Mesenchymal stem cell (in vitro differentiated cells and primary cell): ENCODE measurements around the gene NAIF1.
A peak's percentile ranks its signal among the peaks of the same experiment; 100 is the strongest.
"Not testable (repeated sequence)": the region's sequence is repeated elsewhere in the genome, so short reads cannot be mapped to it uniquely, and the experiment has no call there.

Experiments used
- DNase-seq: peaks from one replicate; pipeline ENCODE4 v3.0.0-alpha.2; 2013
- H2AFZ ChIP-seq: one replicate; pipeline ENCODE4 v1.6.1; 2013; ENCODE audit warnings: low read depth, mild to moderate bottlenecking, control low read depth, inconsistent platforms, low read length, moderate library complexity
- H2AK5ac ChIP-seq: 2 replicates; pipeline ENCODE4 v1.6.1; 2013; ENCODE audit warnings: low read length, moderate library complexity, mild to moderate bottlenecking, inconsistent platforms; ENCODE audit not compliant: severe bottlenecking
- H2BK120ac ChIP-seq: one replicate; pipeline ENCODE4 v1.6.1; 2013; ENCODE audit warnings: low read depth, mild to moderate bottlenecking, inconsistent platforms, low read length, moderate library complexity
- H2BK12ac ChIP-seq, 2 experiments: one replicate each; pipeline ENCODE4 v1.6.1; 2013; ENCODE audit warnings: inconsistent platforms in 2 of 2, low read length in 2 of 2, mild to moderate bottlenecking in 2 of 2, moderate library complexity in 2 of 2, control low read depth in 1 of 2
- H2BK15ac ChIP-seq: one replicate; pipeline ENCODE4 v1.6.1; 2013; ENCODE audit warnings: mild to moderate bottlenecking, low read depth, inconsistent platforms; ENCODE audit not compliant: poor library complexity, severe bottlenecking
- H2BK5ac ChIP-seq: 2 replicates; pipeline ENCODE4 v1.6.1; 2013; ENCODE audit warnings: low read depth, mild to moderate bottlenecking, low read length, control low read depth, inconsistent platforms; ENCODE audit not compliant: poor library complexity, severe bottlenecking
- H3K14ac ChIP-seq, 2 experiments: one replicate each; pipeline ENCODE4 v1.6.1; 2013; ENCODE audit warnings: inconsistent platforms in 2 of 2, low read length in 2 of 2, control low read depth in 1 of 2, mild to moderate bottlenecking in 1 of 2, moderate library complexity in 1 of 2
- H3K18ac ChIP-seq, 2 experiments: one replicate each; pipeline ENCODE4 v1.6.1; 2013; ENCODE audit warnings: inconsistent platforms in 2 of 2, low read length in 2 of 2, control low read depth in 1 of 2, low read depth in 1 of 2, mild to moderate bottlenecking in 1 of 2
- H3K23ac ChIP-seq, 2 experiments: one replicate each; pipeline ENCODE4 v1.6.1; 2013; ENCODE audit warnings: inconsistent platforms in 2 of 2, low read length in 2 of 2, mild to moderate bottlenecking in 2 of 2, moderate library complexity in 2 of 2, control low read depth in 1 of 2
- H3K27ac ChIP-seq: 2 replicates; pipeline ENCODE4 v1.5.1; 2013; ENCODE audit warnings: mild to moderate bottlenecking, moderate library complexity, low read length, control low read depth, inconsistent platforms; ENCODE audit not compliant: poor library complexity, severe bottlenecking
- H3K27me3 ChIP-seq, 2 experiments: 2 replicates each; pipeline versions ENCODE4 v1.6.1 to v1.7.0; 2013; ENCODE audit warnings: low read length in 2 of 2, mild to moderate bottlenecking in 2 of 2, moderate library complexity in 2 of 2, control low read depth in 1 of 2, inconsistent platforms in 1 of 2; ENCODE audit not compliant: control insufficient read depth in 1 of 2, insufficient read depth in 1 of 2
- H3K36me3 ChIP-seq, 2 experiments: 2 replicates each; pipeline versions ENCODE4 v1.6.1 to v1.7.0; 2013; ENCODE audit warnings: low read length in 2 of 2, control low read depth in 1 of 2, inconsistent platforms in 1 of 2, low read depth in 1 of 2, mild to moderate bottlenecking in 1 of 2; ENCODE audit not compliant: insufficient read depth in 2 of 2, control insufficient read depth in 1 of 2
- H3K4ac ChIP-seq, 2 experiments: one replicate each; pipeline ENCODE4 v1.6.1; 2013; ENCODE audit warnings: inconsistent platforms in 2 of 2, low read length in 2 of 2, mild to moderate bottlenecking in 2 of 2, moderate library complexity in 2 of 2, control low read depth in 1 of 2, low read depth in 1 of 2
- H3K4me1 ChIP-seq: 2 replicates; pipeline ENCODE4 v1.6.1; 2013; ENCODE audit warnings: low read depth, low read length, control low read depth; ENCODE audit not compliant: control insufficient read depth, insufficient read depth
- H3K4me2 ChIP-seq: 2 replicates; pipeline ENCODE4 v1.6.1; 2013; ENCODE audit warnings: low read length, mild to moderate bottlenecking, inconsistent platforms; ENCODE audit not compliant: poor library complexity, severe bottlenecking
- H3K4me3 ChIP-seq, 2 experiments: 2 replicates each; pipeline versions ENCODE4 v1.5.1 to v1.7.0; 2013; ENCODE audit warnings: low read length in 2 of 2, mild to moderate bottlenecking in 2 of 2, control low read depth in 1 of 2, low read depth in 1 of 2; ENCODE audit not compliant: insufficient read depth in 1 of 2
- H3K79me1 ChIP-seq: replicated peaks from 2 replicates; pipeline ENCODE4 v1.6.1; 2013; ENCODE audit warnings: mild to moderate bottlenecking, control low read depth, low read length, inconsistent platforms; ENCODE audit not compliant: poor library complexity, severe bottlenecking
- H3K9ac ChIP-seq: 2 replicates; pipeline ENCODE4 v1.7.0; 2013; ENCODE audit warnings: mild to moderate bottlenecking, low read length, moderate library complexity
- H3K9me3 ChIP-seq: 2 replicates; pipeline ENCODE4 v1.7.0; 2013; ENCODE audit warnings: mild to moderate bottlenecking, low read length; ENCODE audit not compliant: control insufficient read depth
- H4K8ac ChIP-seq: one replicate; pipeline ENCODE4 v1.6.1; 2013; ENCODE audit warnings: inconsistent platforms, mild to moderate bottlenecking, low read length, moderate library complexity
- H4K91ac ChIP-seq: one replicate; pipeline ENCODE4 v1.6.1; 2013; ENCODE audit warnings: mild to moderate bottlenecking, low read length, inconsistent platforms
- WGBS: methylation state at CpG from one replicate; pipeline ENCODE4 v1.1.7; 2013; ENCODE audit warnings: mixed read lengths; 5-methylcytosine and 5-hydroxymethylcytosine counted together

The NAIF1 gene

DNA sequence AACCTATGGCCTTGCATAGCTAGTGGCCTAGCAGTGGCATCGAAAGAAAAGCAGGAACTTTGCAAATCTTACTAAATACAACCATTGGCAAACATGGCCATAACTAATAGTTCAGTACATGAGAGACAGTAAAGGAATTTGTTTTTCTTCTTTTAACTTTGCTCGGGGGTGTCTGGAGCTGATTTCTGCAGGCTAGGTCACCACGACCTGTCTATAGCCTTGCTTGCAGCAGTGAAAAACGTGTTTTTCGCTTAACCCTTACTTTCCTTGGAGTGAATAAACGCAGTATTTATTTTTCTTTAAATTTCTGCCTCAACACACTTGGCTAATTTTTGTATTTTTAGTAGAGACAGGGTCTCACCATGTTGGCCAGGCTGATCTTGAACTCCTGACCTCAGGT is 19.9 kb downstream of the NAIF1 start:
- no peak overlapping the region for H3K9ac ChIP-seq
- H3K23ac ChIP-seq = no peak overlapping the region
- no peak overlapping the region for H4K8ac ChIP-seq
- H3K18ac ChIP-seq = no peak overlapping the region
- no peak overlapping the region for H2AK5ac ChIP-seq
- H3K27me3 ChIP-seq = peaks cover 0 to 1% of the 10 kb centered on the region in 2 experiments
- no peak overlapping the region for H3K4me3 ChIP-seq
- H3K4ac ChIP-seq = no peak overlapping the region
- no peak overlapping the region for H4K91ac ChIP-seq
- no peaks in the 10 kb centered on the region for H3K79me1 ChIP-seq
- no peak overlapping the region for H3K4me2 ChIP-seq
- WGBS = 83% methylated on average over 5 of the region's 6 CpGs
- no peak overlapping the region for H2BK12ac ChIP-seq
- H3K36me3 ChIP-seq = no peaks in the 10 kb centered on the region
- no peak overlapping the region for H2AFZ ChIP-seq
- no peak overlapping the region for H3K14ac ChIP-seq
- DNase-seq = no peak
- H2BK120ac ChIP-seq = no peak overlapping the region
- no peaks in the 10 kb centered on the region for H3K9me3 ChIP-seq
- no peak overlapping the region for H2BK15ac ChIP-seq
- H3K4me1 ChIP-seq = peaks cover 15% of the 10 kb centered on the region
- H3K27ac ChIP-seq = no peak overlapping the region
- H2BK5ac ChIP-seq = no peak overlapping the region

DNA sequence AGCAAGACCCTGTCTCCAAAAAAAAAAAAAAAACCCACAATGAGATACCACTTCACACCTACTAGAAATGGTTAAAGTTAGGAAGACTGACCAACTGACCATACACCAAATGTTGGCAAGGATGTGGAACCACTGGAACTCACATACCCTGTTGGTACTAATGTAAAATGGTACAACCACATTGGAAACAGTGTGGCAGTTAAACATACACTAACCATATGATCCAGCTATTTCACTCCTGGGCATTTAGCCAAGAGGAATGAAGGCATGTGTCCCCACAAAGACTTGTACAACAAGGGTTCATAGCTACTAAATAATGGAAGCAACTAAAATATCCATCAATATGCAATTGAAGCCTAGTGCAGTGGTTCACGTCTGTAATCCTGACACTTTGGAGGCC is 21.3 kb downstream of the NAIF1 start:
- no peak overlapping the region for H3K9ac ChIP-seq
- peak; percentile 60 for DNase-seq
- peak overlapping the region; percentile 15 for H2BK120ac ChIP-seq
- H2BK15ac ChIP-seq = no peak overlapping the region
- H4K8ac ChIP-seq = no peak overlapping the region
- no peak overlapping the region for H4K91ac ChIP-seq
- no peak overlapping the region for H3K27ac ChIP-seq
- no peak overlapping the region for H2BK5ac ChIP-seq
- peak overlapping the region in 1 of 2 experiments; percentile 77 for H2BK12ac ChIP-seq
- H3K4me1 ChIP-seq = peaks cover 13% of the 10 kb centered on the region
- peak overlapping the region in 1 of 2 experiments; percentile 21 for H3K18ac ChIP-seq
- H3K23ac ChIP-seq = no peak overlapping the region
- peak overlapping the region in 1 of 2 experiments; percentile 64 for H3K4ac ChIP-seq
- no peak overlapping the region for H3K4me2 ChIP-seq
- H3K79me1 ChIP-seq = no peaks in the 10 kb centered on the region
- no peaks in the 10 kb centered on the region for H3K36me3 ChIP-seq
- no peak overlapping the region for H3K14ac ChIP-seq
- no peaks in the 10 kb centered on the region for H3K9me3 ChIP-seq
- H2AK5ac ChIP-seq = no peak overlapping the region
- no peak overlapping the region for H2AFZ ChIP-seq
- no peak overlapping the region for H3K4me3 ChIP-seq
- peaks cover 0 to 3% of the 10 kb centered on the region in 2 experiments for H3K27me3 ChIP-seq
- 90% methylated on average over 1 of the region's 1 CpG for WGBS

DNA sequence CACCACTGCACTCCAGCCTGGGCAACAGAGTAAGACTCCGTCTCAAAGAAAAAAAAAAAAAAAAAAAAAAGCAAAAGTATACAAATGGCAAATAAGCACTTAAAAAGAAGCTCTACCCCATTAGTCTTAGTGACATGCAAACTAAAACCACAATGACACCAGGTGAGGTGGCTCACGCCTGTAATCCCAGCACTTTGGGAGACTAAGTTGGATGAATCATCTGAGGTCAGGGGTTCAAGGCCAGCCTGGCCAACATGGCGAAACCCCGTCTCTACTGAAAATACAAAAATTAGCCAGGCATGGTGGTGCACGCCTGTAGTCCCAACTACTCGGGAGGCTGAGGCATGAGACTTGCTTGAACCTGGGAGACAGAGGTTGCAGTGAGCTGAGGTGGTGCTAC is 21.7 kb downstream of the NAIF1 start:
- not testable (repeated sequence) for H2BK15ac ChIP-seq, H3K27me3 ChIP-seq, H3K23ac ChIP-seq, H3K14ac ChIP-seq, H3K36me3 ChIP-seq, H3K9me3 ChIP-seq, H2AK5ac ChIP-seq, H2BK12ac ChIP-seq, DNase-seq, H3K27ac ChIP-seq, H2AFZ ChIP-seq, H4K91ac ChIP-seq, H3K4me2 ChIP-seq, H3K4ac ChIP-seq, H3K18ac ChIP-seq, H3K4me1 ChIP-seq, H3K9ac ChIP-seq, H2BK5ac ChIP-seq, H4K8ac ChIP-seq, H3K4me3 ChIP-seq, H3K79me1 ChIP-seq
- WGBS = 86% methylated on average over 5 of the region's 6 CpGs
- H2BK120ac ChIP-seq = peak overlapping the region; percentile 15

DNA sequence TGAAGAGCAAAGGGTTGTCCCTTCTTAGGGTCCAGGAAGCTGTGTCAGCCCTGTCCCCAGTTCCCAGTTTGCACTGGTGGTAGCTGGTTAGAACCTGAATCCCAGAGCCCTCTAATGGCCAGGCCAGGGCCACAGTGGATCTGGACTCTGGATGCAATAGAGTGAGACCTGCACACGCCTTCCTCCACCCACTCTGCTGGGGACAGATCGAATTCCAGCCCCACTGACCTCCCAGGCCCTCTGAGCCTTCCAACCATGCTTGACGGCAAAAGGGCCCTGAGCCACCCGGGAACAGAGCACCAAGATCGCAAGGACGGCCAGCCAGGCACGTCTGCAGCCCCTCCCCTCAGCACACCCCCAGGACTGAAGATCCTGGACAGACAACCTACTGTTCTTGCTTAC is 23.7 kb downstream of the NAIF1 start:
- no peak overlapping the region for H2AFZ ChIP-seq
- H4K8ac ChIP-seq = peak overlapping the region; percentile 85
- no peak for DNase-seq
- peak overlapping the region; percentile 52 for H2BK15ac ChIP-seq
- no peaks in the 10 kb centered on the region for H3K36me3 ChIP-seq
- H3K4me2 ChIP-seq = peak overlapping the region; percentile 28
- peaks cover 0 to 3% of the 10 kb centered on the region in 2 experiments for H3K27me3 ChIP-seq
- no peak overlapping the region for H2BK120ac ChIP-seq
- peak overlapping the region; percentile 23 to 72 for H2BK12ac ChIP-seq
- H3K4ac ChIP-seq = no peak overlapping the region
- peak overlapping the region; percentile 18 to 94 for H3K18ac ChIP-seq
- no peak overlapping the region for H3K9ac ChIP-seq
- peak overlapping the region; percentile 68 for H4K91ac ChIP-seq
- H3K14ac ChIP-seq = peak overlapping the region in 1 of 2 experiments; percentile 38
- H2BK5ac ChIP-seq = no peak overlapping the region
- 21% methylated on average over 6 of the region's 7 CpGs for WGBS
- H3K9me3 ChIP-seq = no peaks in the 10 kb centered on the region
- H3K27ac ChIP-seq = no peak overlapping the region
- no peaks in the 10 kb centered on the region for H3K79me1 ChIP-seq
- no peak overlapping the region for H3K4me3 ChIP-seq
- H2AK5ac ChIP-seq = no peak overlapping the region
- H3K4me1 ChIP-seq = peaks cover 8% of the 10 kb centered on the region
- peak overlapping the region in 1 of 2 experiments; percentile 18 for H3K23ac ChIP-seq
